Esophagus muscularis mucosa (tissue), 4 donors: Measurements from ENCODE around the gene HOTAIR. TPM values are rescaled to one million over a fixed set of nuclear protein-coding genes. Genes with fewer than 3 reads are reported as not detected.

Source experiments
- DNase-seq: peaks from one replicate; pipeline ENCODE4 v3.0.0-alpha.2; 2017; ENCODE audit errors: extremely low spot score
- H3K27ac ChIP-seq, 4 donors: fragments of 200-600 bp; sonication (generic); replicated peaks in 1 of 4; 1 replicate in 3 of 4; 2 replicates in 1 of 4; pipeline ENCODE4 v1.5.1; 2016 to 2019; ENCODE audit warnings: mild to moderate bottlenecking in 1 of 4
- H3K27me3 ChIP-seq, 4 donors: fragments of 200-600 bp; sonication (generic); one replicate each; pipeline versions ENCODE4 v1.5.1 to v1.6.0; 2016 to 2019
- H3K36me3 ChIP-seq, 4 donors: fragments of 200-600 bp; sonication (generic); one replicate each; pipeline ENCODE4 v1.5.1; 2016 to 2019
- H3K4me1 ChIP-seq, 4 donors: fragments of 200-600 bp; sonication (generic); one replicate each; pipeline ENCODE4 v1.5.1; 2016 to 2019
- H3K4me3 ChIP-seq, 4 donors: fragments of 200-600 bp; sonication (generic); 1 replicate in 2 of 4; 2 replicates in 2 of 4; pipeline ENCODE4 v1.5.1; 2016 to 2019; ENCODE audit warnings: mild to moderate bottlenecking in 4 of 4, moderate library complexity in 1 of 4
- H3K9me3 ChIP-seq, 4 donors: fragments of 200-600 bp; sonication (generic); 1 replicate in 3 of 4; 2 replicates in 1 of 4; pipeline ENCODE4 v1.5.1; 2016 to 2019
- CTCF ChIP-seq, 3 experiments: fragments of 200-600 bp in 2 of 3; fragments of 450-650 bp in 1 of 3; sonication (generic) in 2 of 3; IDR thresholded peaks; one replicate each; pipeline ENCODE4 v1.5.1; 2017 to 2019; ENCODE audit warnings: antibody characterized with exemption in 3 of 3, mild to moderate bottlenecking in 2 of 3, moderate library complexity in 1 of 3
- EP300 ChIP-seq: sonication (generic); formaldehyde crosslinking; IDR thresholded peaks from one replicate; pipeline ENCODE4 v1.6.1; 2017; ENCODE audit warnings: antibody characterized with exemption
- POLR2A ChIP-seq: fragments of 450-650 bp; IDR thresholded peaks from one replicate; pipeline ENCODE4 v1.6.1; 2017; ENCODE audit warnings: antibody characterized with exemption, moderate library complexity, mild to moderate bottlenecking, low read depth
- POLR2AphosphoS5 ChIP-seq, 2 donors: sonication (generic); formaldehyde crosslinking; IDR thresholded peaks; one replicate each; pipeline ENCODE4 v1.6.1; 2017; ENCODE audit warnings: antibody characterized with exemption in 2 of 2
- WGBS: methylation state at CpG from one replicate; pipeline ENCODE4 v1.1.5; 2018; 5-methylcytosine and 5-hydroxymethylcytosine counted together
- intact Hi-C: fragments of 100-400 bp; cut with DNase I; formaldehyde crosslinking; loops from one replicate; pipeline ENCODE4 v1.15.1; 2023
- total RNA-seq, 4 donors: library from RNA; depleted of rRNA; stranded (reverse); fragments of >200 nt; gene quantifications; one replicate each; pipeline versions ENCODE4 v1.1.0 to v1.2.1, GENCODE V29; 2016

The HOTAIR gene
- total RNA-seq, 4 donors from 2014 or later = not detected

DNA sequence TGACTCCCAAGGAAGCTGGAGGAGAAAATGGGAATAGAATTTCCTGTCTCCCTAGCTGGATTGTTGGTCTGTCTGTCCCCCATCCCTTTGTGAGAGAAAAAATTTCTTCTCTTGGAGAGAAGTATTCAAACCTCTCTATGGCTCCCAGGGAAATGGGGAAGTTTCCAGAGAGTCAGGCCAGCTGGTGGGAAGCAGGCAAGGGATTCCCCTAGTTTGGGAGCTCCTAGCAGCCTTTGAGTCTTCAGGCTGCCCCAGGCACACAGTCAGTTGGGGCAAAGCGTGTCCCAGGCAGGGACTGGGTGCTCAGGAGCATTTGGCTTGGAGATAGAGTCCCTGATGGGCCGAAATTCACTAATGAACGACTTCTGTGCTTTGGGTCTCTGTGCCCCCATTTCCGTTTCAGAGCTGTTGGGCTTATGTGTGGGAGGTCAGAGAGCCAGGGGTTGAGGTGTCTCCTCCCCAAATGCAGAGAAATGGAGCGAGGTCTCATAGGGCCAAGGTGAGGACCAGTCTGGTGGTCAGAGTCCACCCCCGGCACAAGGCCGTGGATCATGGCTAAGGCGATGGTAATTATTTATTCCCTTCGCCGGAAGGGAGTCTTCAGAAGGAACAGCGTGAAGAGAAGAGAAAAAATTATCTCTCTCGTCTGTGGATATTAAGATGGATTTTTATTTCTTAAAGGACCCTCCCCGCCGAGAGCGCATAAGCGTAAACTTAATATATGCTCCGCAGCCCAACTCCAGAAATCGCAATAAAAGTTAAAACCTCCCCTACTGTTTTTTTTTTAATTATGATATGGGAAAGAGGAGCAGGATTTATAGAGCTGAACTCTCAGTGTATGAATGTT, 18.6 kb upstream of the HOTAIR start:
- H3K36me3 ChIP-seq = no peaks in the 10 kb centered on the region
- DNase-seq = no peak
- no peak overlapping the region for H3K27ac ChIP-seq
- H3K4me3 ChIP-seq = no peak overlapping the region
- 28% methylated on average over 18 of the region's 18 CpGs for WGBS
- peaks cover 12 to 100% (median 97%) of the 10 kb centered on the region in 4 donors for H3K27me3 ChIP-seq
- intact Hi-C loops = no loop called here
- H3K9me3 ChIP-seq = no peaks in the 10 kb centered on the region
- peaks cover 25 to 50% (median 31%) of the 10 kb centered on the region in 4 donors for H3K4me1 ChIP-seq
- TF ChIP-seq CTCF (IDR thresholded peaks at IDR 0.05) (no peak), POLR2AphosphoS5 (IDR thresholded peaks at IDR 0.05) (no peak), EP300 (no peak), POLR2A (no peak)

DNA sequence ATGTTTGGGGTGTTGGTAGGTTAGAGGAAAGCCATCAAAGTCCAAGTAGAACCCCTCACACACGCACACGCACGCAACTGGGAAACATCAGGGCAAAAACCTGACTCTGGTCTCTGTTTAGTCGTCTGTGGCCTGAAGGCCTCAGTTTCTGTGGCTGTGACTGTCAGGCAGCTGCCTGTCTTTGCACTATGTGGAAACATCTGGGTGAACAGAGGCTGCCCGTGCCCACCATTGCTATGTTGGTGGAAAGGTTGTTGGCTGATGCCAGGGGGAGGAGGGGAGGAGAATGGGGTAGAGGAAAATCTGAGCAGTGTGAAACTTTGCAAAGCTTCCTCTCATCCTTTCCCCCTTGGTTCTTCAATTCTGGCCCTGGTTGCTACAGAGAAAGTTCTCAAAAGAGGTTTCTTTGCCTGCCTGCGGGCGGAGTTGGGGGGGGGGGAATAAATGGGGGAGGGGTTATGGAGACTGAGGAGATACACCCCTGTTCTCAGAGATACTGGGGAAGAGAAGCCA, 17.7 kb upstream of the HOTAIR start:
- Histone ChIP-seq H3K4me3 (no peak overlapping the region), H3K9me3 (no peaks in the 10 kb centered on the region), H3K4me1 (peaks cover 25 to 46% (median 27%) of the 10 kb centered on the region in 4 donors), H3K27me3 (peaks cover 12 to 100% (median 97%) of the 10 kb centered on the region in 4 donors), H3K36me3 (no peaks in the 10 kb centered on the region), H3K27ac (no peak overlapping the region)
- TF ChIP-seq POLR2A (no peak), EP300 (no peak), POLR2AphosphoS5 (IDR thresholded peaks at IDR 0.05) (no peak), CTCF (IDR thresholded peaks at IDR 0.05) (no peak)
- DNase-seq = no peak
- intact Hi-C loops = no loop called here
- WGBS = 48% methylated on average over 7 of the region's 7 CpGs

GRCh38 chr12:53991077-53991460, 16.3 kb upstream of the HOTAIR start:
- Histone ChIP-seq H3K4me3 (no peak overlapping the region), H3K27me3 (peaks cover 12 to 100% (median 97%) of the 10 kb centered on the region in 4 donors), H3K9me3 (no peaks in the 10 kb centered on the region), H3K4me1 (peaks cover 27 to 37% (median 28%) of the 10 kb centered on the region in 4 donors), H3K27ac (no peak overlapping the region), H3K36me3 (no peaks in the 10 kb centered on the region)
- WGBS = 9% methylated on average over 4 of the region's 8 CpGs
- intact Hi-C loops = no loop called here
- TF ChIP-seq POLR2AphosphoS5 (IDR thresholded peaks at IDR 0.05) = no peak
- no peak for TF ChIP-seq POLR2A
- TF ChIP-seq EP300 = no peak
- no peak for TF ChIP-seq CTCF (IDR thresholded peaks at IDR 0.05)
- DNase-seq = no peak

DNA sequence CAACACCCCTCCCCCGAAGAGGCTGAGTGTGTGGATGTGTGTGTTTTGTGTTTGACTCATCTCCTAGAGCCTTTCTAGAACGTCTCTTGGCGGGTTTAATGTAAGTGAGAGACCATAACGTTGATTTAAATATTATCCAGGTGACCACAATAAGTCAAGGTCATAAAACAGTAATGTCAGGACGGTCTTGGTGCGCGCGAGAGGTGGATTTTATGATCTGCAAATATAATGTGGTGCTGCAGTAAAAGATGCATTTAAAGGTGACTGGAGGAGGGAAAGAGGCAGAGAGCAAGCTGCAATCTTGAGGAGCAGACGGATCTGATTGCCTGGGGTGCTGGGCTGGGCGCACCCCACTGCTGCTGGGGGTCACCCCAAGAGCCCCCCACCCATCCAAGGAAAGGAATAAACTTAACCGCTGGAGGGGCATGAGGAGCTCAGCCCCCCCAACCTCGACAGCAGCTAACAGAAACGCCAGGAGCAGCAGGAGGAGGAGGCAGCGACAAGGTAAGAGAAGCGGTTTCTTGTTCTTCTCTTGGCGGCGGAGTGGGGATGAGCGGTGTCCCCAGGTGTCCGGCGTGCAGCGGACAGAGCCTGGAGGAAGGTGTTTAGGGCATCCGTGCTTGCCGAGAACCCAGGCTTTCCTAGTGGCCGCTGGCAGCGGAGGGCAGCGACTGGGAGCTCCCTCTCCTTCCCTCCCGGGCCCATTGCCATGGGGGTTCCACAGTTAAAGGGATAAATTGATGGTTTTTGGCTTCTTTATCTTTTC, 15.7 kb upstream of the HOTAIR start:
- DNase-seq = no peak
- H3K27me3 ChIP-seq = peaks cover 15 to 100% (median 97%) of the 10 kb centered on the region in 4 donors
- H3K9me3 ChIP-seq = no peaks in the 10 kb centered on the region
- intact Hi-C loops = no loop called here
- H3K4me3 ChIP-seq = no peak overlapping the region
- TF ChIP-seq CTCF (IDR thresholded peaks at IDR 0.05) = no peak
- no peak for TF ChIP-seq EP300
- 7% methylated on average over 20 of the region's 27 CpGs for WGBS
- H3K4me1 ChIP-seq = peaks cover 27 to 37% (median 28%) of the 10 kb centered on the region in 4 donors
- no peak overlapping the region for H3K27ac ChIP-seq
- H3K36me3 ChIP-seq = no peaks in the 10 kb centered on the region
